ENCODE measurements around the gene NXPH2.
"Not testable (repeated sequence)": the region's sequence is repeated elsewhere in the genome, so short reads cannot be mapped to it uniquely, and the experiment has no call there.

The NXPH2 gene

DNA sequence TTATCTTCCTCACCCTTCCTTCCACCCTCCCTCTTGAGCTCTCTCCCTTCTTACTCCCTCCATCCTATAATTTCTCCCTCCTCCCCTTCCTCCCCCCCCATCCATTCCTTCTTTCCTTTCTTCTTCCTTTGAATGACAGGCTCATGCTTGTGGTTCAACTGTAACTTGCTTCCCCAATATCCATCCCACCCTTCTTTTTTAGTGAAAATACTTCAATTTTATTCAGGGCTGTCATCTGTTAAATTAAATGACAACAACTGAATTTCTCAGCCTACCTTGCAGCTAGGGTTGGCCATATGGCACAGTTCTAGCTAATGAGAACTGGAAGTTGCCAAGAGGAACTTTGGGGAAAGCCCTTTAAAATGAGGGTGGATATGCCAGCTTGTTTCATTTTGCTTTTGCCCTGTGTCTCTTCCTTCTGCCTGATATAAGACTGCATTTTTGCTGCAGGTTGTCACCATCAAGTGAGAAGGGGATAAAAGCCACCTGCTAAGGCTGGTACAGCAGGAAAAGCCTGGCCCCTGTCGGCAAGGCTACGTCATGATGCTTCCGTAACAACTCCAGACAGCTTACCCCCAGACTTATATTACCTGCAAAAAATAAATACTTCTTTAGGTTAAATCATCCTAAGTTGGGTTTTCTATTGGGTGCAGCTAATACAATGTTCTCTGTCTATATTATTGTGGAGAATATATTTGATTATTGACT, 121.8 kb downstream of the NXPH2 start:
- no peak overlapping the region for H3K27ac ChIP-seq
- TF ChIP-seq, protein P1, sequence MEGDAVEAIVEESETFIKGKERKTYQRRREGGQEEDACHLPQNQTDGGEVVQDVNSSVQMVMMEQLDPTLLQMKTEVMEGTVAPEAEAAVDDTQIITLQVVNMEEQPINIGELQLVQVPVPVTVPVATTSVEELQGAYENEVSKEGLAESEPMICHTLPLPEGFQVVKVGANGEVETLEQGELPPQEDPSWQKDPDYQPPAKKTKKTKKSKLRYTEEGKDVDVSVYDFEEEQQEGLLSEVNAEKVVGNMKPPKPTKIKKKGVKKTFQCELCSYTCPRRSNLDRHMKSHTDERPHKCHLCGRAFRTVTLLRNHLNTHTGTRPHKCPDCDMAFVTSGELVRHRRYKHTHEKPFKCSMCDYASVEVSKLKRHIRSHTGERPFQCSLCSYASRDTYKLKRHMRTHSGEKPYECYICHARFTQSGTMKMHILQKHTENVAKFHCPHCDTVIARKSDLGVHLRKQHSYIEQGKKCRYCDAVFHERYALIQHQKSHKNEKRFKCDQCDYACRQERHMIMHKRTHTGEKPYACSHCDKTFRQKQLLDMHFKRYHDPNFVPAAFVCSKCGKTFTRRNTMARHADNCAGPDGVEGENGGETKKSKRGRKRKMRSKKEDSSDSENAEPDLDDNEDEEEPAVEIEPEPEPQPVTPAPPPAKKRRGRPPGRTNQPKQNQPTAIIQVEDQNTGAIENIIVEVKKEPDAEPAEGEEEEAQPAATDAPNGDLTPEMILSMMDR (conservative IDR thresholded peaks at IDR 0.05) = no peak

DNA sequence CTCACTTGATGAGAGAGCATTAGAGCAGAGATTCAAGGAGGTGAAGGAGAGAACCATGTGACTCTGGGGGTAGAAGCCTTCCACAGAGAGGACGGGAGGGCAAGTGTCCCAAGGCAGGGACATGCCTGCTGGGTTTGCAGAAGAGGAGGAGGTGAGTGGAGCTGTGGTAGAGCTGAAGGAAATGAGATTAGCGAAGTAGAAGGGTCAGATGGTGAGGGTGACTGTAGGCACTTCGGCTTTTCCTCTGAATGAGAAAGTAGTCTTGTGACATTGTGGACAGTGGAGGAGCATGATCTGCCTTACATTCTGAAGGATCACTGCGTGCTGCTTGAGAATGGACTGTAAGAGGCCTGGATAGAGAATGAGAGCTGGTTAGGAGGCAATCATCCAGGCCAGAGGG, 126.0 kb downstream of the NXPH2 start:
- TF ChIP-seq, protein P1 (conservative IDR thresholded peaks at IDR 0.05) = no peak
- no peak overlapping the region for H3K27ac ChIP-seq

DNA sequence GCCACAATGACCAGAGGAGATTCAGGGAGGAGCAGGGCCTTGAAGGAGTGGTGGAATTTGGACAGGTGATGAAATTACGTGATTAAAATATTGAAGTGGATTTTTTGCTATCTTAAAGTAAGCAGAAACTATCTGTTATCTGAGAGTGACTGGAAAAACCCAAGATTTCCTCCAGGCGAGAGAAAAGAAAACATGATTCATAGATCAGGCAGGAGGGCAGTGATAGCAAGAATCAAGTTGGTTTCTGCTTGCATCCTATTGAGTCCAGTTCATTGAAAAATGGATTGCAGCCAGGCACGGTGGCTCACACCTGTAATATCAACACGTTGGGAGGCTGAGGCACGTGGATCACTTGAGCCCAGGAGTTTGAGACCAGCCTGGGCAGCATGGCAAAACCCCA, 127.8 kb downstream of the NXPH2 start:
- TF ChIP-seq, protein P1 (conservative IDR thresholded peaks at IDR 0.05) = no peak
- no peak overlapping the region for H3K27ac ChIP-seq

DNA sequence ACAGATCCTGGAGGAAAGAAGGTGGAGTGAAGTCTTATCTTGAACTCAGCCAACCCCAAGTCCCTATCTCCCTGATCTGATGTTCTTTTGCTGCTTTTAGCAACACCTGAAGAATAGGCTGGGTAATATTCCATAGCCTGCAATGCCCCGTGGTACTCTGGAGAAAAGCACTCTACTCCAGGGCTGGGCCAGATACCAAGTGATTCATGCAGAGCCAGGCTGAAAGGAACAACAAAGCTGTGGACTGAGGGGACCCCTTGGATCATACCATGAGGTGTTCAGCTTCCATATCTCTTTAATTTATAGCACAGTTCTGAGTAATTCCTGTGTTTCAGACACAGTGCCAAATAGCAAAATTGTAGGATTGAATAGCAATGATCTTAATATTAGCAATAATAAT, 130.6 kb downstream of the NXPH2 start:
- TF ChIP-seq, protein P1 (conservative IDR thresholded peaks at IDR 0.05) = no peak
- H3K27ac ChIP-seq = no peak overlapping the region

DNA sequence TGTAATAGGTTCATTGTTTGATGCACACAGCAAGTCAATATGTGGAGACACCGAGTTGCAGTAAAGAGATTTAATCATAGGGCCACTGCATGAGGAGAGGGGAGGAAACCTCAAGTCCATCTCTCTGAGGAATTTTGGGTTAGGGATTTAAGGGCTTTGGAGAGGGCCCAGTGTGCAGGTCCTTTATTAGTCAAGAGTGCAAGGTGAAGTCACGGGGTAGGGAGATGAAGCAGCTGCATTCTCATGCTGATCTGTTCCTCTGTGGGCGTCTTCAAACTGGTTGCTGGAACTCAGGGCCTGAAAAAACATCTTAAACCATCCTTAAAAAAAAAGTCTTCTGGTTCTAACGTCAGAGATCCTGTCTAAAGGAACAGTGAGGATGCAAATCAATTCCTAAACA, 131.6 kb downstream of the NXPH2 start:
- TF ChIP-seq, protein P1 (conservative IDR thresholded peaks at IDR 0.05) = no peak
- H3K27ac ChIP-seq = no peak overlapping the region

DNA sequence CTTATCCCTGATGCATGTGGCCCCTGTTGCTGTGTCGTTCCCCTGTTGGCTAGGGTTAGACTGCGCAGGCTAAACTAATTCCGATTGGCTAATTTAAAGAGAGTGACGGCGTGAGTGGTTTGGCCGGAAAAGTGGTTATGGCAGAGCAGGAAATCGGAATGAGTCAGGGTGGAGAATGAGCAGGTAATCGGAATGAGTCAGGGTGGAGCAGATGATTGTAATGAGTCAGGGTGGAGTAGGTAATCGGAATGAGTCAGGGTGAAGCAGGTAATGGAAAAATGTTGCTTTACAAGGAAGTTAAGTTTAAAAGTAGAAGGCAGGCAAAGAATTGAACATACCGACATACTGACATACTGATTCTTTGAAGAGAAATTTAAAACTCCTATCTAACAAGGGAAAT, 135.4 kb downstream of the NXPH2 start:
- H3K27ac ChIP-seq = not testable (repeated sequence)

DNA sequence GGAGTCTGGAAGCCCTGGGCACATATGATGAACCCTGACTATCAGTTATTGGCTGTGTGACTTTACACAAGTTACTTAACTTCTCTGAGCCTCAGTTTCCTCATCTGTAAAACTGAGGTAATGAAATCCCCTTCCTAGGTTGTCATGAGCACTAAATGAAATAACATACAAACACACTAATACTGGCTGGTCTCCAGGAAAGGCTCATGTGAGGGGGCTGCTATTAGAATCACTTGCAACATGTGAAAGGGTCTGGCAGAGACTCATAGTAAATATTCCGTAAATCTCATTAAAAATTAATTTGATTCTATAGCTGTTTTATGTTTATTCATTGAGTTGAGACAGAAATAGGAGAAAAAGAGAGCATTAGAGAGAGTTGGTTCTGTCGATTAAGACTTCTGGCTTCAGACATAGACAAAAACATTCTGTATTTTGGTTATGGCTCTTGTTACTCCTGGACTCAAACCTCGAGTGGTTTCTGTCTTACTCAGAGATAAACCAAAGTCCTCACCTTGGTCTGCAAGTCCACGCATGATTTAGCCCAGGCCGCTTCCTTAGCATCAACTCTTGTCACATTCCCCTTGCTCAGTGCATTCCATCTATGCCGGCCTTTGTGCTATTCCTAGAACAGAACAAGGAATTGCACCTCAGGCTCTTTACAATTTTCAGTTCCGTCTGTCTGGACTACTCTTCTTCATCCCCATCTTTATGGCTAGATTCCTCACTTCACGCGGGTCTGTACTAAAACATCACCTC, 139.1 kb downstream of the NXPH2 start:
- no peak overlapping the region for H3K27ac ChIP-seq
- TF ChIP-seq, protein P1 (conservative IDR thresholded peaks at IDR 0.05) = no peak

DNA sequence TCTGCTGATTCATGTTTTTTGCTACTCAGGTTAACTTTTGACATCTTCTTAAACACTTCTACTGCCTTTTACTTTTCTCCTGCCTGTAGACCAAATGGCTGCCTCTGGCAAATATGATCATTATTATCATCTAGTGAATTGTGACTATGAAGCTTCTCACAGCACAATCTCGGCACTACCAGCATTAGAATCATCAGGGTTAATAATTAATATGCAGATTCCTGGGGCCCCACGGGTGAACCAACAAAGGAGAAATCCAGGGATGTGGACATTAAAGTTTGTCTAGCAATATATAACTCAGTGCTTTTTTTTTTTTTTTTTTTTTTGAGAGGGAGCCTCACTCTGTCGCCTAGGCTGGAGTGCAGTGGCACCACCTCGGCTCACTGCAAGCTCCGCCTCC, 142.5 kb downstream of the NXPH2 start:
- no peak overlapping the region for H3K27ac ChIP-seq
- TF ChIP-seq, protein P1 (conservative IDR thresholded peaks at IDR 0.05) = no peak
